Gastrocnemius medialis (tissue), 4 donors: ENCODE measurements around the gene GPATCH8.

Source experiments
- CTCF ChIP-seq, 5 experiments: fragments of 450-650 bp in 3 of 5; fragments of 200-600 bp in 2 of 5; sonication (generic) in 2 of 5; IDR thresholded peaks in 4 of 5; conservative IDR thresholded peaks in 1 of 5; 1 replicate in 4 of 5; 2 replicates in 1 of 5; pipeline ENCODE4 v1.5.1; 2016 to 2019; ENCODE audit warnings: antibody characterized with exemption in 5 of 5, mild to moderate bottlenecking in 3 of 5, moderate library complexity in 3 of 5
- POLR2A ChIP-seq, 2 donors: fragments of 450-650 bp; IDR thresholded peaks; one replicate each; pipeline ENCODE4 v1.6.1; 2017; ENCODE audit warnings: antibody characterized with exemption in 2 of 2, mild to moderate bottlenecking in 2 of 2, moderate library complexity in 2 of 2

GRCh38 chr17:44547625-44548267, 44.5 kb upstream of the GPATCH8 start:
- TF ChIP-seq CTCF (IDR thresholded peaks at IDR 0.05 in 4 of 5, conservative IDR thresholded peaks at IDR 0.05 in 1 of 5), result no peak
- no peak for TF ChIP-seq POLR2A (IDR thresholded peaks at IDR 0.05)
